HG03039 (cell line): ENCODE data around the gene MARCOL.

ENCODE experiments used
- ATAC-seq: cut with Tn5 transposase; IDR thresholded peaks from one replicate; pipeline ENCODE4 v1.9.1; 2021; ENCODE audit warnings: mild to moderate bottlenecking, moderate library complexity; ENCODE audit not compliant: unreplicated experiment

MARCOL gene

GRCh38 chr5:148238418-148238794 lies at the start of gene MARCOL:
TSS of gene MARCOL (plus strand) at chr5:148238525. CDS start at chr5:148238598, 73 bp downstream.
- ATAC-seq, result no peak

GRCh38 chr5:148191010-148191409 lies 47.3 kb upstream of the MARCOL start:
- ATAC-seq, result no peak

- no peak for ATAC-seq
Measured at GRCh38 chr5:148193202-148193601, 45.1 kb upstream of the MARCOL start.

- no peak for ATAC-seq
Measured at GRCh38 chr5:148201151-148201550, 37.2 kb upstream of the MARCOL start.

- no peak for ATAC-seq
Measured at GRCh38 chr5:148202531-148203203, 35.7 kb upstream of the MARCOL start, which contains the start of gene SPINK6. TSS of gene SPINK6 (plus strand) at chr5:148203042. CDS start at chr5:148203097, 55 bp downstream.

GRCh38 chr5:148205044-148205806 lies 33.1 kb upstream of the MARCOL start:
- ATAC-seq, result no peak

- no peak for ATAC-seq
Measured at GRCh38 chr5:148205865-148206264, 32.5 kb upstream of the MARCOL start.

- no peak for ATAC-seq
Measured at GRCh38 chr5:148206620-148207019, 31.7 kb upstream of the MARCOL start.

- ATAC-seq, result no peak
Measured at GRCh38 chr5:148208226-148208625, 30.1 kb upstream of the MARCOL start.

GRCh38 chr5:148209151-148209770 lies 29.1 kb upstream of the MARCOL start:
- ATAC-seq, result no peak

- no peak for ATAC-seq
Measured at GRCh38 chr5:148214665-148215185, 23.6 kb upstream of the MARCOL start.

- no peak for ATAC-seq
Measured at GRCh38 chr5:148221508-148221907, 16.8 kb upstream of the MARCOL start.

GRCh38 chr5:148224117-148224742 lies 14.1 kb upstream of the MARCOL start:
- ATAC-seq, result no peak

- ATAC-seq, result no peak
Measured at GRCh38 chr5:148228392-148228984, 9.8 kb upstream of the MARCOL start.

- no peak for ATAC-seq
Measured at GRCh38 chr5:148229840-148230239, 8.5 kb upstream of the MARCOL start.

- ATAC-seq, result no peak
Measured at GRCh38 chr5:148230240-148230639, 8.1 kb upstream of the MARCOL start.

GRCh38 chr5:148237785-148238417 lies 424 bp upstream of the MARCOL start:
- no peak for ATAC-seq

GRCh38 chr5:148248894-148249293 lies 10.6 kb downstream of the MARCOL start:
- no peak for ATAC-seq

- no peak for ATAC-seq
Measured at GRCh38 chr5:148255456-148255855, 17.1 kb downstream of the MARCOL start.

- ATAC-seq, result no peak
Measured at GRCh38 chr5:148259288-148259687, 21.0 kb downstream of the MARCOL start.
